ENCODE results near the gene C13orf46.

DNA sequence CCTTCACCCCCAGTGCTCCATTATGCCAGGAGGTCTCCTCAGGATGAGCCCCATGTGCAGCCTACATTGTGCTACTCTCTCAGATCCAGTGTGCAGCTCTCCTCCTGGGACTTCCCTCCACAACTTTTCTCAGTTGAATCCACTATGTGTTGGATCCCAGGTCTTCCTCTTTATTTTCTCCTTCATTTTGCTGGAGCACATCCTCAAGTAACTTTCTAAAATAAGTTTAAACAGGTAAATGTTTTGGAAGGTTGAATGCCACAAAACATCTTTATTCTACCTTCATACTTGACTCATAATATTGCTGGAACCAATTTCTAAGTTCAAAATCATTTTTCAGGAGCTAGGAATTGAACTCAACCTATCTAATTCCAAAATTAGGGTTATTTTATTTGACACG, 52.1 kb downstream of the C13orf46 start:
- no peak for TF ChIP-seq MAX (IDR thresholded peaks at IDR 0.05)
- no peak for TF ChIP-seq CTCF (IDR thresholded peaks at IDR 0.05; ENCODE audit: control extremely low read depth in 1 of 3, insufficient read depth in 1 of 3, low read depth in 1 of 3, low read length in 3 of 3)
- TF ChIP-seq JUN (IDR thresholded peaks at IDR 0.05; ENCODE audit: low read depth, low read length): no peak
- no peak for TF ChIP-seq CHD1 (IDR thresholded peaks at IDR 0.05; ENCODE audit: low read depth, low read length)
- no peak for TF ChIP-seq RFX5 (IDR thresholded peaks at IDR 0.05; ENCODE audit: borderline replicate concordance, low read depth, low read length)
- no peak for TF ChIP-seq TAF1 (IDR thresholded peaks at IDR 0.05; ENCODE audit: low read depth, low read length)
- no peak for TF ChIP-seq EP300 (IDR thresholded peaks at IDR 0.05; ENCODE audit: borderline replicate concordance in 1 of 2, low read depth in 2 of 2, low read length in 2 of 2)
- TF ChIP-seq GABPA (IDR thresholded peaks at IDR 0.05; ENCODE audit: borderline replicate concordance, insufficient read depth, low read length): no peak
- TF ChIP-seq POLR2A (IDR thresholded peaks at IDR 0.05; ENCODE audit: control extremely low read depth in 1 of 2, low read depth in 2 of 2, low read length in 2 of 2): no peak
- TF ChIP-seq RAD21 (IDR thresholded peaks at IDR 0.05 in 1 of 2, conservative IDR thresholded peaks at IDR 0.05 in 1 of 2; ENCODE audit: low read depth in 2 of 2, low read length in 2 of 2): no peak

Data from H1 (cell line).